HG02588 (cell line): Measurements from ENCODE around the gene NANS.
"Not testable (repeated sequence)": the region's sequence is repeated elsewhere in the genome, so short reads cannot be mapped to it uniquely, and the experiment has no call there.

Source experiments
- ATAC-seq: cut with Tn5 transposase; IDR thresholded peaks from one replicate; pipeline ENCODE4 v1.9.1; 2021; ENCODE audit warnings: mild to moderate bottlenecking, moderate library complexity; ENCODE audit not compliant: unreplicated experiment

The NANS gene

GRCh38 chr9:98099898-98100297 is 43.4 kb downstream of the NANS start:
- no peak for ATAC-seq

DNA sequence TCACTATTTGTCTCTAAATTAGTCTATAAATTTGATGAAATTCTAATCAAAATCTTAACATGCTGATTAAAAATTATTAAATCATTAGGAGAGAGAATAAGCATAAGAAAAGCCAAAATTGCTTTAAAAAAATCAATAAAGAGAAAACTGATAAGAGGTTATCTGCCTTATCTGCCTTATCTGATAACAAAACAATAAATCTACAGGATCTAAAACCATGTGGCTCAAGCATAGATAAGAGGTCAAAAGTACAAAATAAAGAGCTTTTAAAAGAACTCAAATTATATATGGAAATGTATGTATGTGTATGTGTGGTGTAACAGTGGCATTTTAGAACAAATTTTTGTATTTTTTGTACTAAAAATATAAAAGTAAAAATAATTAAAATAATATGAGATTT is 43.9 kb downstream of the NANS start:
- no peak for ATAC-seq

- no peak for ATAC-seq
Measured at GRCh38 chr9:98101416-98101815, 44.9 kb downstream of the NANS start.

DNA sequence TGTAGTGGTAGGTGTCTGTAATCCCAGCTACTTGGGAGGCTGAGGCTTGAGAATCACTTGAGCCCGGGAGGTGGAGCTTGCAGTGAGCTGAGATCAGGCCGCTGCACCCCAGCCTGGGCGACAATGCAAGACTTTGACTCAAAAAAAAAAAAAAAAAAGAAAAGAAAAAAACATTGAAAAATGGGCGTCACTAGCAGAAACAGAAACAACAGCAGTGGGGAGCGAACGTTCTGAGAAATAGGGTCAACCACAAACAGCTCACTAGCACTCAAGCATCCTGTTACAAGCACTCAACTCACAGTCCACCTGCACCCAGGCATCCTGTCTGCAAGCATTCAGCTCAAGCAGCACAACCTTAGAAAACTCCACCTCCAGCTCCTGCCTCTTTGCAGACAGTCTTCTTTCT is 45.3 kb downstream of the NANS start:
- ATAC-seq = peak; percentile 95

- no peak for ATAC-seq
Measured at GRCh38 chr9:98104445-98104881, 47.9 kb downstream of the NANS start.

DNA sequence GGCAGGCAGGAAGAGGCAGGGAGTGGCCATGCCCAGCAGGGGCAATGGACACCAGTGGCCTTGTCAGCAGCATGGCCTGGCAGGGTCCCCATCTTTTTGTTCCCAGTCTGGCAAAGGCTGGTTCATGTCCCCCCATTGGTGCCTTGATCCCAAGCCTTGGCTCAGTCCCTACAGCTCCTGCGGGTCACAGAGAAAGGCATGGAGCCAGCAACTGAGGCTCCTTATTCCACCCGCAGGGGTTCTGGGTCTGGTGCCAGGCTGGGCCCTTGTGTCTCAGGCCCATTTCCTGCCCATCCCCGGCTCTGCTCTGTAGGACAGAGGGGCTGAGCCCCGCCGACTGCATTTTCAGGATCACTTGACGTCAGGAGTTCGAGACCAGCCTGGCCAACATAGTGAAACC is 48.5 kb downstream of the NANS start:
- ATAC-seq = no peak

DNA sequence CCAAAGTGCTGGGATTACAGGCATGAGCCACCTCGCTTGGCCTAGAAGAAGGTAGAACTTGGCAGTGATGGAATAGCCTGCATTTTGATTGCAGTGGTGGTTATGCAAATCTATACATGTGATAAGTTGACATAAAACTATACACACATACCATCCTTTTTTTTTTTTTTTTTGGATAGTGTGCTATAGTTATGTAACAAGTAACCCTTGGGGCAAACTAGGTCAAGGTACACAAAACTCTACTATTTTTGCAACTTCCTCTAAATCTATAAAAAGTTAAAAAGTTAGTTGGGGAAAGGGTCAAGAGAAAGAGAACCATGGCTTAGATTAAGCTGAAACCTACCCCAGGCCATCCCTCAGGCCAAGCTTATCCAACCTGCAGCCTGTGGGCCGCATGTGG is 51.4 kb downstream of the NANS start:
- ATAC-seq = no peak

DNA sequence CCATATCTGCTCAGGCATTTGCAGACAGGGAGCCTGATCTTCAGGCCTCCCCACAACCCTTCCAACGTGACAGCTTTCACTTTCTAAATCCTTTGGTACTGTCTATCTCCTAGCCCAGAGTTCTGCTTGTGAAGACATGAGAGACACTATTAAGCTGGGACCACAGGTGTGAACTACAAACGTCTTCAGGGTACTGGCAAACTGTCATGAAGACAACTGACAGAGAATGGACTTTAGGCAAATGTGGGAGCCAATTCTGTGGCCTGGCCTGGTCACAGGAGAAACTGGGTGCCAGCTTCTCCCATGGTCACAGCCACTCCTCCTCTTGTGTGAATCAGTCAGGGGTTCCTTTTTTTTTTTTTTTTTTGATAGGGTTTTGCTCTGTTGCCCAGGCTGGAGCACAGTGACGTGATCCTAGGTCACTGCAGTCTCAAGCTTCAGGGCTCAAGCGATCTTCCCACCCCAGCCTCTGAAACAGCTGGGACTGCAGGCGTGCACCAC is 52.0 kb downstream of the NANS start:
- ATAC-seq = peak; percentile 57

- ATAC-seq = no peak
Measured at GRCh38 chr9:98109052-98109451, 52.5 kb downstream of the NANS start.

GRCh38 chr9:98117097-98117496 is 60.6 kb downstream of the NANS start:
- ATAC-seq = not testable (repeated sequence)

DNA sequence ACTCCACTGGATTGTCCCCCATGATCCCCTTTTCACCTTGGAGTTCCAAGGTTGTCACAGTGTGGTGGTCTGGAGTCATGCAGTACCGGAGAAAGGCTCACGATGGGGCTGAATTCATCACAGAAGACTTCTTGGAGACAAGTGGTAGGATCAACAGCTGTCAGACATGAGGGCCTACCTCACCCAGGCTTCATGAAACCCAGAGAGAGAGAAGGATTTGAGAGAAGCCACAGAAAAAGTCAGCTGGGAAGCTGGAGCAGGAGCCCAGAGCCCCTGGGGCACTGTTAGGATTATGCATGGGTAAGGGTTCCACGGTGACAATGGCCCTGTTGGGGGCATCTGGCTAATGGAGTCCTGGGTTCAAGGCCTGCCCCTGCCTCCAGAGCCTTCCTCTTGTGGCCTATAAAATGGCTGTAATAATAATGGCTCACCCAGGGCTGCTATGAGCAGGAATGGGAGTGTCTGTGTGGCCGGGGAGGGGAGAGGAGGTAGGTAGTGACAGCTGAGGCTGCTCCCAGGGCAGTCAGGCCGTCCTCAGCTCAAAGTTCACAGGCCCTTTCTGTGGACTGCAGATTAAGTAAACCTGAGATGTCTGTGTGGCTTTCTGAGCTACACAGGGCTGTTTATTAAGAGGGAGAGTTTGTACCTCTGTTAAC is 61.6 kb downstream of the NANS start:
- peak; percentile 36 for ATAC-seq

DNA sequence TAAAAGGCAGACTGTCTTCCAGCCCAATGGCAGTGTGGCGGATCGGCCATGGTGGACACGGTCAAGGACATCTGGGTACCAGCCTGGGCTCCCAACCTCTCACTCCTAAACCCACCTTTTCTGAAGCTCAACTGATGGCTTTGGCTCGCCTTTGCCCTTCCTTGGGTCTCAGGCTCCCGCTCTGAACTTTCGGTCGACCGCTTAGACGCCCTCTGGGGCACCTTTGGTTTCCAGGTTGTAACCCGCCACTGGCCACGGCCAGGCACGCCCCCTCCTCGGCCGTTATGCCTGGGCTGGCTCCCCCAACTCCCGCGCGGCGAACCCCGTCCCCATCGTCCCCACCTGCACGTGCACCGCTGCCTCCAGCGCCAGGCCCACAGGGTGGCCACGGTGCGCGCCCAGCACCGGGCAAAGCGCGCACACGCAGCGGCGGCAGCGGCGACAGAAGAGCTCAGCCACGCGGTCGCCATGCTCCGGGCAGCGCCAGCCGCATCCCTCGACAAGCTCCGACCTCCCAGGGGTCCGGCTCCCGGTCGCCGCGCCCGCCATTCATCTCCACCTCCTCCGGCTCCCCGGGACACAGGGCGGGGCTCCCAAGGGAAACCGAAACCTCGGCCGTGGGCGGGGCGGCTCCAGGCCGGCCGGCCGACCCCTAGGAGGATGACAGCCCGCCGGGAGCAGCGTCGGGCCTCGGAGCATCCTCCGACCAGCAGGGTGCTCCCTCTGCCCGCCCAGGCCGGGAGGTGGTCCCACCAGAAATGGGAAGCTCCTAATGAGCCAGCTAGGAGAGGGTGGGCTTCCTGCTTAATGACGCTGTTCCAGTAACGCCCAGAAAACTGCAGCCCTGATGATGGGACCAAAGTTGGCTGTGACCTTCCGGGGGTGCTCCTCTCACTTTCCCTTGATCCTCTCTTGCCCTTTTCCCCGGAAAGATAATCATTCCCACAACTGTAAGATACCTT is 62.4 kb downstream of the NANS start, which contains the start of gene TRIM14:
TRIM14 (minus strand) TSS at position 583 of the 962 bp plus-strand sequence; CDS start at position 549, 34 bp downstream.
- ATAC-seq = peak; percentile 66

DNA sequence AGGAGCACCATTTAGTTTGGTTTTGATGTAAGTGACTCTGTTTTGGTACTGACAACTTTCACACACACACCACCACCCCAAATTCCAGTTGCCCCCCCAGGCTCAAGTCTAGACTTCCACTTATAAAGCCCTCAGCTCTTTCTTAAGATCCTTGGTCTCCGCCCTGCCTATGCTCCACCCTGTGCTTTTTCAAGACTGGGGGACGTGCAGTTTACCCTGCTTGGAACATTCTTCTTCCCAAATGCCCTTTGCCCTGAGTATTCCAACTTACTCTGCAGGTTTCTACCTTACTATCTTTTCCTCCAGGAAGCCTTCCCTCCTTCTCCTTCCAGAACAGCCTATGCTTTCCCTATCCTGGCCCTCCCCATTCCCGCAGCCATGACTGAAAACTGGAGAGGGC is 63.9 kb downstream of the NANS start:
- no peak for ATAC-seq

- no peak for ATAC-seq
Measured at GRCh38 chr9:98121058-98121457, 64.5 kb downstream of the NANS start.

DNA sequence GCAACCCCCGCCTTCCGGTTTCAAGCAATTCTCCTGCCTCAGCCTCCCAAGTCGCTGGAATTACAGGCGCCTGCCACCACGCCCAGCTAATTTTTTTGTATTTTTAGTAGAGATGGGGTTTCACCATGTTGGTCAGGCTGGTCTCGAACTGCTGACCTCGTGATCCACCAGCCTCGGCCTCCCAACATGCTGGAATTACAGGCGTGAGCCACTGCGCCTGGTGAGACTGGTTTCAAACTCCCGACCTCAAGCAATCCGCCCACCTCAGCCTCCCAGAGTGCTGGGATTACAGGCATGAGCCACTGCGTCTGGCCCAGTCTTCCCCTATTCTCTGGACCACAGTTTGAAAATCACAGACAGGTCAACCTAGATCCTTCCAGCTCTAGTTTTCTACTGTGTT is 67.6 kb downstream of the NANS start:
- not testable (repeated sequence) for ATAC-seq

- ATAC-seq = no peak
Measured at GRCh38 chr9:98124637-98125426, 68.3 kb downstream of the NANS start.

DNA sequence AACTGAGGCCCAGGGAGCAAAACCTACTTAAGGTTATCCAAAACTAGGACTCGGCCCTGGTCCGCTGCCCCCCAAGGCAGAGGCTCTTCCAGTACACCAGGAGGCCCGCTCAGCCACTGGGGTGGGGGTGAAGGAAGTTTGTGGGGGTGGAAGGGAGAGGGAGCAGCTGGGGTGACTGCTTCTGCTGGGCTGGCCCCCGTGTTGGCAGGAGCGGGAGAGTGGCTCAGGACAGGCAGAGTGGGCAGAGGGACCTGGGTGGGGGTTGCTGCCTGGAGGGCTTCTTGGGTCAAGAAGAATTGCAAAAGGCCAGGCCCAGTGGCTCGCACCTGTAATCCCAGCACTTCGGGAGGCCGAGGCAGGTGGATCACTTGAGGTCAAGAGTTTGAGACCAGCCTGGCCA is 70.7 kb downstream of the NANS start:
- no peak for ATAC-seq

DNA sequence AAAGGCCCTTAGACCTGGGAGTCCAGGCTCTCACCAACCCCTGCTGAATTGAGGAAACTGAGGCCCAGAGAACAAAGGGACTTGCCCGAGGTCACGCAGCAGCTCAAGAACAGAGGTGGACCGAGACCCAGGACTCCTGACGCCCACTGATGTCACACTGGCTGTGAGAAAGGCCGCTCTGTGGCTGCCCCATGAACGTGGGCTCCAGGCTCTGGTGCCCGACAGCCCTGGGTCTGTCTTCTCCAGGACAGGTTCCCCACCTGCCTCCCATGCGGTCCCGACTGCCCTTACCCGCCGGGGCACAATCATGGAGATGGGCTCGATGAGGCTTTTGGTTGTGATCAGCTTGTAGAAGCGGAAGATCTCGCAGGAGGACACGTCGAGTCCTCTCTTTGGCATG is 71.8 kb downstream of the NANS start:
- no peak for ATAC-seq

- ATAC-seq = peak; percentile 61
Measured at GRCh38 chr9:98129451-98129881, 72.9 kb downstream of the NANS start.

DNA sequence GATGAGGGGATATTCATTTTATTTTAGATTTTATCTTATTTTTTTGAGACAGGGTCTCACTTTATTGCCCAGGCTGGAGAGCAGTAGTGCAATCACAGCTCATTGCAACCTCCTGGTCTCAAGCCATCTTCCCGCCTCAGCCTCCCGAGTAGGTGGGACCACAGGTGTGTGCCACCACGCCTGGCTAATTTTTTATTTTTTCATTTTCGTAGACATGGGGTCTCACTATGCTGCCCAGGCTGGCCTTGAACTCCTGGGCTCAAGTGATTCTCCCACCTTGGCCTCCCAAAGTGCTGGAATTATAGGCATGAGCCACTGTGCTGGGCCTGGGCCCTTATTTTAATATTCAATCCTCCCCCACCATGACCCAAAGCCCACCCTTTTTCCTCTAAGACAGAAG is 73.5 kb downstream of the NANS start:
- ATAC-seq = not testable (repeated sequence)
